HCT116 (cell line): Measurements from ENCODE around the gene CECR2. TPM values are rescaled to one million over a fixed set of nuclear protein-coding genes. Genes with fewer than 3 reads are reported as not detected.

Experiments
- ATAC-seq: fragments of 200-7000 bp; cut with Tn5 transposase; 2 replicates; pipeline ENCODE4 v1.9.1; 2020; ENCODE audit warnings: mild to moderate bottlenecking, moderate library complexity
- BruUV-seq: library from RNA; stranded (reverse); fragments of 400-500 nt; replicated peaks from 2 replicates; lab custom pipeline; 2021; lab: Mats Ljungman, UMichigan
- CTCF ChIA-PET: fragments of 300-600 bp; sonication (Branson Sonifier 250); formaldehyde crosslinking; loops from one replicate; lab custom pipeline; 2021; ENCODE audit warnings: antibody characterized with exemption; lab: Charles Lee
- POLR2A ChIA-PET: fragments of 300-600, 350-600 bp; sonication (Branson Sonifier 250); formaldehyde crosslinking; loops from one replicate; lab custom pipeline; 2021; ENCODE audit warnings: antibody characterized with exemption; lab: Charles Lee
- RAD21 ChIA-PET, 2 experiments: fragments of 300-600 bp; sonication (Branson Sonifier 250); formaldehyde crosslinking; loops; one replicate each; lab custom pipeline; 2023; ENCODE audit warnings: low total read pairs in 2 of 2; ENCODE audit not compliant: uncharacterized antibody in 2 of 2, unreplicated experiment in 2 of 2, low non-redundant PET in 1 of 2; lab: Charles Lee
- DNase-seq: peaks from one replicate; pipeline ENCODE4 v3.0.0-alpha.2; 2010; ENCODE audit warnings: low read depth, low spot score
- H2AFZ ChIP-seq: fragments of 200-600 bp; shearing (Covaris generic), sonication (generic); 2 replicates; pipeline ENCODE4 v1.6.1; 2017; ENCODE audit warnings: low read depth, mixed run types, mixed read lengths, antibody characterized with exemption, low read length; ENCODE audit not compliant: poor library complexity, severe bottlenecking
- H3K27ac ChIP-seq: 2 replicates; pipeline ENCODE4 v1.5.1; 2012; ENCODE audit warnings: low read depth, low read length
- H3K27me3 ChIP-seq: fragments of 200-600 bp; sonication (generic); 2 replicates; pipeline ENCODE4 v1.6.1; 2016; ENCODE audit warnings: mixed run types, low read length, mixed read lengths; ENCODE audit not compliant: insufficient read depth
- H3K36me3 ChIP-seq, 2 experiments: fragments of 200-500 bp in 1 of 2; fragments of 200-600 bp in 1 of 2; sonication (Bioruptor generic) in 1 of 2; sonication (generic) in 1 of 2; 2 replicates each; pipeline versions ENCODE4 v1.5.1 to v1.6.1; 2014 to 2016; ENCODE audit warnings: low read length in 2 of 2, inconsistent platforms in 1 of 2, mixed read lengths in 1 of 2, mixed run types in 1 of 2; ENCODE audit not compliant: insufficient read depth in 2 of 2, control insufficient read depth in 1 of 2
- H3K4me1 ChIP-seq, 2 experiments: fragments of 200-600 bp in 1 of 2; sonication (generic) in 1 of 2; 2 replicates each; pipeline versions ENCODE4 v1.5.1 to v1.6.1; 2012 to 2017; ENCODE audit warnings: low read length in 2 of 2, inconsistent platforms in 1 of 2, mild to moderate bottlenecking in 1 of 2, mixed read lengths in 1 of 2, mixed run types in 1 of 2, moderate library complexity in 1 of 2; ENCODE audit not compliant: insufficient read depth in 2 of 2, control insufficient read depth in 1 of 2
- H3K4me2 ChIP-seq: fragments of 200-600 bp; sonication (generic); 2 replicates; pipeline ENCODE4 v1.6.1; 2017; ENCODE audit warnings: mixed run types, low read length, mixed read lengths
- H3K4me3 ChIP-seq, 2 experiments: fragments of 200-600 bp in 1 of 2; sonication (generic) in 1 of 2; replicated peaks in 1 of 2; 2 replicates each; pipeline ENCODE4 v1.5.1; 2011 to 2016; ENCODE audit warnings: low read length in 2 of 2, control low read depth in 1 of 2, low read depth in 1 of 2, mild to moderate bottlenecking in 1 of 2, mixed read lengths in 1 of 2, mixed run types in 1 of 2
- H3K79me2 ChIP-seq: fragments of 200-600 bp; sonication (generic); 2 replicates; pipeline ENCODE4 v1.6.1; 2017; ENCODE audit warnings: mild to moderate bottlenecking, mixed run types, low read length, moderate library complexity, mixed read lengths; ENCODE audit not compliant: insufficient read depth
- H3K9ac ChIP-seq: fragments of 200-600 bp; sonication (generic); 2 replicates; pipeline ENCODE4 v1.6.1; 2016; ENCODE audit warnings: low read length, mixed read lengths
- H3K9me2 ChIP-seq: fragments of 200-600 bp; sonication (generic), shearing (Covaris generic); 2 replicates; pipeline ENCODE4 v1.6.1; 2017; ENCODE audit warnings: mixed run types, mild to moderate bottlenecking, moderate library complexity; ENCODE audit not compliant: insufficient read depth
- H3K9me3 ChIP-seq, 2 experiments: fragments of 200-500 bp in 1 of 2; fragments of 200-600 bp in 1 of 2; sonication (Bioruptor generic) in 1 of 2; sonication (generic) in 1 of 2; 2 replicates each; pipeline ENCODE4 v1.6.1; 2014 to 2017; ENCODE audit warnings: low read length in 2 of 2, mixed read lengths in 2 of 2, inconsistent platforms in 1 of 2, low read depth in 1 of 2, mild to moderate bottlenecking in 1 of 2, mixed run types in 1 of 2, moderate library complexity in 1 of 2; ENCODE audit not compliant: control insufficient read depth in 1 of 2, insufficient read depth in 1 of 2
- H4K20me1 ChIP-seq: fragments of 200-600 bp; sonication (generic), shearing (Covaris generic); 2 replicates; pipeline ENCODE4 v1.6.1; 2017; ENCODE audit warnings: mixed run types, mild to moderate bottlenecking, moderate library complexity; ENCODE audit not compliant: insufficient read depth
- ATF3 ChIP-seq: IDR thresholded peaks from 2 replicates; pipeline ENCODE4 v1.6.1; 2012
- CBX3 ChIP-seq: IDR thresholded peaks from 2 replicates; pipeline ENCODE4 v1.6.1; 2012; ENCODE audit warnings: low read depth
- CEBPB ChIP-seq: IDR thresholded peaks from 2 replicates; pipeline ENCODE4 v1.6.1; 2012; ENCODE audit warnings: low read depth
- EGR1 ChIP-seq: IDR thresholded peaks from 2 replicates; pipeline ENCODE4 v1.6.1; 2012; ENCODE audit warnings: low read depth
- ELF1 ChIP-seq: IDR thresholded peaks from 2 replicates; pipeline ENCODE4 v1.6.1; 2012; ENCODE audit warnings: low read depth, borderline replicate concordance
- EZH2 ChIP-seq: fragments of 200-600 bp; sonication (generic); IDR thresholded peaks from 2 replicates; pipeline ENCODE4 v1.6.1; 2017; ENCODE audit warnings: antibody characterized with exemption, mixed run types
- FOSL1 ChIP-seq: IDR thresholded peaks from 2 replicates; pipeline ENCODE4 v1.6.1; 2012; ENCODE audit warnings: low read depth
- JUND ChIP-seq: IDR thresholded peaks from 2 replicates; pipeline ENCODE4 v1.6.1; 2012
- MAX ChIP-seq: IDR thresholded peaks from 2 replicates; pipeline ENCODE4 v1.6.1; 2012
- POLR2A ChIP-seq: IDR thresholded peaks from 2 replicates; pipeline ENCODE4 v1.7.0; 2011; ENCODE audit warnings: borderline replicate concordance; ENCODE audit not compliant: insufficient read depth, insufficient read length; ENCODE audit errors: extremely low read depth
- POLR2AphosphoS5 ChIP-seq: IDR thresholded peaks from 2 replicates; pipeline ENCODE4 v1.6.1; 2011; ENCODE audit warnings: mild to moderate bottlenecking, low read depth, low read length, moderate library complexity
- RAD21 ChIP-seq: IDR thresholded peaks from 2 replicates; pipeline ENCODE4 v1.6.1; 2012; ENCODE audit warnings: low read depth, mild to moderate bottlenecking
- REST ChIP-seq: IDR thresholded peaks from 2 replicates; pipeline ENCODE4 v1.6.1; 2012; ENCODE audit warnings: low read depth
- SIN3A ChIP-seq: IDR thresholded peaks from 2 replicates; pipeline ENCODE4 v1.6.1; 2012; ENCODE audit warnings: low read depth
- SP1 ChIP-seq: IDR thresholded peaks from 2 replicates; pipeline ENCODE4 v1.6.1; 2012; ENCODE audit warnings: low read depth
- SRF ChIP-seq: IDR thresholded peaks from 2 replicates; pipeline ENCODE4 v1.6.1; 2012; ENCODE audit warnings: low read depth
- ZBTB33 ChIP-seq: IDR thresholded peaks from 2 replicates; pipeline ENCODE4 v1.6.1; 2011; ENCODE audit warnings: mild to moderate bottlenecking, low read length, moderate library complexity; ENCODE audit not compliant: insufficient replicate concordance; ENCODE audit errors: extremely low read depth
- ZFX ChIP-seq: fragments of 450-650 bp; IDR thresholded peaks from 2 replicates; pipeline ENCODE4 v1.6.1; 2017
- ZNF274 ChIP-seq: fragments of 200-500 bp; sonication (Bioruptor generic); IDR thresholded peaks from 2 replicates; pipeline ENCODE4 v1.6.1; 2014; ENCODE audit warnings: mild to moderate bottlenecking, low read depth, low read length, inconsistent platforms
- intact Hi-C: fragments of 100-400 bp; cut with micrococcal nuclease; formaldehyde crosslinking; loops from 2 replicates; pipeline ENCODE4 v1.10.0; 2022
- total RNA-seq: library from RNA; stranded (reverse); gene quantifications from one replicate; pipeline ENCODE4 v1.2.1, GENCODE V29; 2021; ENCODE audit not compliant: unreplicated experiment

The CECR2 gene
- total RNA-seq, 1 experiment from 2014 or later = 6.0 TPM

- Histone ChIP-seq H3K4me3 (no peak overlapping the region), H3K79me2 (no peaks in the 10 kb centered on the region), H3K9ac (no peak overlapping the region), H3K9me3 (no peaks in the 10 kb centered on the region), H3K27me3 (no peaks in the 10 kb centered on the region), H2AFZ (no peak overlapping the region), H3K4me1 (no peaks in the 10 kb centered on the region), H3K4me2 (no peak overlapping the region), H3K36me3 (no peaks in the 10 kb centered on the region), H3K27ac (no peak overlapping the region)
- DNase-seq = no peak
- intact Hi-C loops = no loop called here
- BruUV-seq = no TSS peak
- CTCF ChIA-PET = interaction anchor here (1.0 kb wide), 1 partner anchor 410 kb away, joined by 3 read pairs; no protein-coding TSS in a partner anchor
- RAD21 ChIA-PET = no interaction called here
- no peak for ATAC-seq
- no peak for TF ChIP-seq ZFX
- TF ChIP-seq SRF = no peak
- no peak for TF ChIP-seq ATF3
- TF ChIP-seq POLR2A = no peak
- no peak for TF ChIP-seq POLR2AphosphoS5
- no peak for TF ChIP-seq SP1
- no peak for TF ChIP-seq ZNF274
- TF ChIP-seq ZBTB33 = no peak
- no peak for TF ChIP-seq CBX3
- TF ChIP-seq REST = no peak
- no peak for TF ChIP-seq EGR1
- no peak for TF ChIP-seq SIN3A
- no peak for TF ChIP-seq RAD21
- TF ChIP-seq CEBPB = no peak
- no peak for TF ChIP-seq MAX
- TF ChIP-seq JUND = no peak
- TF ChIP-seq FOSL1 = no peak
- no peak for TF ChIP-seq EZH2
- no peak for TF ChIP-seq ELF1
- TF ChIP-seq, all 23 proteins: peak for 0
- H4K20me1 ChIP-seq = no peaks in the 10 kb centered on the region
- POLR2A ChIA-PET = no interaction called here
- H3K9me2 ChIP-seq = no peaks in the 10 kb centered on the region
Observed at GRCh38 chr22:17375914-17376614, 6.8 kb downstream of the CECR2 start.
